Measurements from ENCODE around the gene ORAI3. TPM values are rescaled to one million over a fixed set of nuclear protein-coding genes. Genes with fewer than 3 reads are reported as not detected.

The ORAI3 gene
- total RNA-seq, 1 experiment from 2014 or later = 5.7 TPM

GRCh38 chr16:30980434-30980833, 31.6 kb downstream of the ORAI3 start:
- Histone ChIP-seq H3K27ac (ENCODE audit: low read length) (no peak overlapping the region), H4K20me1 (ENCODE audit: low read length) (no peaks in the 10 kb centered on the region), H2AFZ (ENCODE audit: low read length) (no peak overlapping the region), H3K9ac (ENCODE audit: low read length) (no peak overlapping the region), H3F3A (ENCODE audit: low read length, unreplicated experiment) (no peaks in the 10 kb centered on the region), H3K27me3 (ENCODE audit: low read length) (no peaks in the 10 kb centered on the region), H3K4me3 (ENCODE audit: low read length) (no peak overlapping the region), H3K36me3 (ENCODE audit: low read depth, low read length) (no peaks in the 10 kb centered on the region; the same call in 1 of the 2 replicates), H3K9me2 (replicated peaks; ENCODE audit: low read length) (no peaks in the 10 kb centered on the region), H3K4me2 (ENCODE audit: low read length) (no peak overlapping the region), H3K9me3 (ENCODE audit: low read length) (no peaks in the 10 kb centered on the region), H3K79me2 (ENCODE audit: low read length) (no peaks in the 10 kb centered on the region), H3K4me1 (ENCODE audit: insufficient read depth, low read length) (peaks cover 4% of the 10 kb centered on the region; the same call in 1 of the 2 replicates)
- TF ChIP-seq EZH2phosphoT487 (IDR thresholded peaks at IDR 0.05; ENCODE audit: borderline replicate concordance, low read length) (no peak), EZH2 (IDR thresholded peaks at IDR 0.05; ENCODE audit: low read length, unreplicated experiment) (no peak), CTCF (conservative IDR thresholded peaks at IDR 0.05; ENCODE audit: low read depth, low read length) (no peak)
- ChIA-PET POLR2A (ENCODE audit: unreplicated experiment) (no interaction called here), CTCF (no interaction called here)
- ATAC-seq = no peak
- BruUV-seq (replicated peaks) = no TSS peak
- intact Hi-C loops (cut with micrococcal nuclease) = loop anchor here (5.0 kb wide), 1 partner anchor 462 kb away; the partner anchor contains the start of gene ZNF843
- no peak for DNase-seq

- no peak for DNase-seq
- no peak overlapping the region for H2AFZ ChIP-seq (ENCODE audit: low read length)
- ATAC-seq = no peak
- BruUV-seq (replicated peaks) = no TSS peak
- H3K4me3 ChIP-seq (ENCODE audit: low read length) = no peak overlapping the region
- TF ChIP-seq CTCF (conservative IDR thresholded peaks at IDR 0.05; ENCODE audit: low read depth, low read length) (no peak), EZH2 (IDR thresholded peaks at IDR 0.05; ENCODE audit: low read length, unreplicated experiment) (no peak), EZH2phosphoT487 (IDR thresholded peaks at IDR 0.05; ENCODE audit: borderline replicate concordance, low read length) (no peak)
- H3K9ac ChIP-seq (ENCODE audit: low read length) = no peak overlapping the region
- intact Hi-C loops (cut with micrococcal nuclease) = loop anchor here (5.0 kb wide), 1 partner anchor 461 kb away; the partner anchor contains the start of gene ZNF843
- no peaks in the 10 kb centered on the region for H3K27me3 ChIP-seq (ENCODE audit: low read length)
- H3K27ac ChIP-seq (ENCODE audit: low read length) = no peak overlapping the region
- ChIA-PET POLR2A (ENCODE audit: unreplicated experiment) (no interaction called here), CTCF (no interaction called here)
- no peak overlapping the region for H3K4me2 ChIP-seq (ENCODE audit: low read length)
- H4K20me1 ChIP-seq (ENCODE audit: low read length) = no peaks in the 10 kb centered on the region
- H3K36me3 ChIP-seq (ENCODE audit: low read depth, low read length) = no peaks in the 10 kb centered on the region; the same call in 1 of the 2 replicates
- no peaks in the 10 kb centered on the region for H3F3A ChIP-seq (ENCODE audit: low read length, unreplicated experiment)
- H3K4me1 ChIP-seq (ENCODE audit: insufficient read depth, low read length) = peaks cover 7% of the 10 kb centered on the region; the same call in 1 of the 2 replicates
- no peaks in the 10 kb centered on the region for H3K9me2 ChIP-seq (replicated peaks; ENCODE audit: low read length)
- no peaks in the 10 kb centered on the region for H3K9me3 ChIP-seq (ENCODE audit: low read length)
- no peaks in the 10 kb centered on the region for H3K79me2 ChIP-seq (ENCODE audit: low read length)
Measured at GRCh38 chr16:30980959-30981358, 32.1 kb downstream of the ORAI3 start.

GRCh38 chr16:30982548-30983288, 33.9 kb downstream of the ORAI3 start:
- POLR2A ChIA-PET (ENCODE audit: unreplicated experiment) = no interaction called here
- Histone ChIP-seq H3K4me2 (ENCODE audit: low read length) (no peak overlapping the region), H3K9ac (ENCODE audit: low read length) (no peak overlapping the region), H2AFZ (ENCODE audit: low read length) (no peak overlapping the region), H3K27ac (ENCODE audit: low read length) (no peak overlapping the region), H3K4me1 (ENCODE audit: insufficient read depth, low read length) (peaks cover 7% of the 10 kb centered on the region; the same call in 1 of the 2 replicates), H3K79me2 (ENCODE audit: low read length) (no peaks in the 10 kb centered on the region), H3K9me3 (ENCODE audit: low read length) (no peaks in the 10 kb centered on the region), H4K20me1 (ENCODE audit: low read length) (no peaks in the 10 kb centered on the region), H3K36me3 (ENCODE audit: low read depth, low read length) (no peaks in the 10 kb centered on the region; the same call in 1 of the 2 replicates), H3K27me3 (ENCODE audit: low read length) (no peaks in the 10 kb centered on the region), H3F3A (ENCODE audit: low read length, unreplicated experiment) (no peaks in the 10 kb centered on the region), H3K4me3 (ENCODE audit: low read length) (no peak overlapping the region), H3K9me2 (replicated peaks; ENCODE audit: low read length) (no peaks in the 10 kb centered on the region)
- TF ChIP-seq EZH2 (IDR thresholded peaks at IDR 0.05; ENCODE audit: low read length, unreplicated experiment) (no peak), EZH2phosphoT487 (IDR thresholded peaks at IDR 0.05; ENCODE audit: borderline replicate concordance, low read length) (no peak), CTCF (conservative IDR thresholded peaks at IDR 0.05; ENCODE audit: low read depth, low read length) (no peak)
- BruUV-seq (replicated peaks) = no TSS peak
- DNase-seq (no peak), ATAC-seq (no peak)
- CTCF ChIA-PET = no interaction called here
- intact Hi-C loops (cut with micrococcal nuclease) = loop anchor here (5.0 kb wide), 1 partner anchor 460 kb away; the partner anchor contains the start of gene ZNF843
